Smooth muscle cell (in vitro differentiated cells): ENCODE data around the gene TMEM190. TPM values are rescaled to one million over a fixed set of nuclear protein-coding genes. Genes with fewer than 3 reads are reported as not detected.

Experiments
- DNase-seq: peaks from one replicate; lab custom pipeline; 2025; ENCODE audit not compliant: unreplicated experiment; lab: John Stamatoyannopoulos, UW
- H2AFZ ChIP-seq: fragments of 200-600 bp; sonication (generic); 2 replicates; pipeline ENCODE4 v1.6.0; 2016; ENCODE audit warnings: antibody characterized with exemption, low read depth, mild to moderate bottlenecking
- H3F3A ChIP-seq: fragments of 200-600 bp; sonication (generic); 2 replicates; pipeline ENCODE4 v1.6.0; 2017; ENCODE audit warnings: antibody characterized with exemption, low read depth
- H3K27ac ChIP-seq: fragments of 200-600 bp; sonication (generic); 2 replicates; pipeline ENCODE4 v1.5.1; 2016; ENCODE audit warnings: low read depth, mild to moderate bottlenecking
- H3K27me3 ChIP-seq: fragments of 200-600 bp; sonication (generic); 2 replicates; pipeline ENCODE4 v1.6.1; 2016; ENCODE audit warnings: low read depth, mild to moderate bottlenecking
- H3K36me3 ChIP-seq: fragments of 200-600 bp; sonication (generic); 2 replicates; pipeline ENCODE4 v1.5.1; 2016; ENCODE audit warnings: low read depth
- H3K4me1 ChIP-seq: fragments of 200-600 bp; sonication (generic); 2 replicates; pipeline ENCODE4 v1.5.1; 2016; ENCODE audit warnings: low read depth
- H3K4me2 ChIP-seq: fragments of 200-600 bp; sonication (generic); 2 replicates; pipeline ENCODE4 v1.6.0; 2016; ENCODE audit warnings: mild to moderate bottlenecking
- H3K4me3 ChIP-seq: fragments of 200-600 bp; sonication (generic); 2 replicates; pipeline ENCODE4 v1.5.1; 2016; ENCODE audit warnings: mild to moderate bottlenecking
- H3K79me2 ChIP-seq: fragments of 200-600 bp; sonication (generic); 2 replicates; pipeline ENCODE4 v1.6.0; 2016; ENCODE audit warnings: low read depth, mild to moderate bottlenecking
- H3K9ac ChIP-seq: fragments of 200-600 bp; sonication (generic); 2 replicates; pipeline ENCODE4 v1.6.0; 2016; ENCODE audit warnings: low read depth
- H3K9me3 ChIP-seq: fragments of 200-600 bp; sonication (generic); replicated peaks from 2 replicates; pipeline ENCODE4 v1.5.1; 2016; ENCODE audit warnings: low read depth
- H4K20me1 ChIP-seq: fragments of 200-600 bp; sonication (generic); 2 replicates; pipeline ENCODE4 v1.6.0; 2016; ENCODE audit warnings: low read depth
- CTCF ChIP-seq: fragments of 200-600 bp; sonication (generic); IDR thresholded peaks from 2 replicates; pipeline ENCODE4 v1.5.1; 2017; ENCODE audit warnings: borderline replicate concordance, mild to moderate bottlenecking, antibody characterized with exemption; ENCODE audit not compliant: insufficient read depth, poor library complexity, severe bottlenecking
- WGBS: methylation state at CpG from one replicate; pipeline ENCODE4 v1.1.7; 2016; ENCODE audit warnings: low lambda C conversion rate; 5-methylcytosine and 5-hydroxymethylcytosine counted together
- polyA plus RNA-seq: library from polyadenylated mRNA; unstranded; fragments of >200 nt; fragmentation: Nextera tagmentation; extraction: Ambion mirVana; gene quantifications from 2 replicates; pipeline ENCODE4 v1.2.1, GENCODE V29; 2016
- total RNA-seq: library from RNA; depleted of rRNA; stranded (reverse); fragments of >200 nt; gene quantifications from 2 replicates; pipeline ENCODE4 v1.2.3, GENCODE V29; 2014

Gene TMEM190
- total and polyA plus RNA-seq, 2 experiments from 2014 or later, result 8.2 TPM; not detected in 1

GRCh38 chr19:55382522-55383054 is 6.0 kb downstream of the TMEM190 start:
- Histone ChIP-seq H4K20me1 (peaks cover 18% of the 10 kb centered on the region), H3K4me2 (no peak overlapping the region), H3K4me3 (no peak overlapping the region), H3K79me2 (peaks cover 18% of the 10 kb centered on the region), H3K4me1 (peaks cover 33% of the 10 kb centered on the region), H3K9ac (no peak overlapping the region), H3K36me3 (no peaks in the 10 kb centered on the region), H3K9me3 (no peaks in the 10 kb centered on the region), H2AFZ (no peak overlapping the region), H3F3A (peaks cover 9% of the 10 kb centered on the region), H3K27ac (no peak overlapping the region), H3K27me3 (no peaks in the 10 kb centered on the region)
- no peak for TF ChIP-seq CTCF
- 98% methylated on average over 3 of the region's 3 CpGs for WGBS
- no peak for DNase-seq

GRCh38 chr19:55383279-55384130 is 6.9 kb downstream of the TMEM190 start:
- no peak for DNase-seq
- peaks cover 27% of the 10 kb centered on the region for H3K79me2 ChIP-seq
- H3K4me1 ChIP-seq, result peaks cover 33% of the 10 kb centered on the region
- 17% methylated on average over 21 of the region's 88 CpGs for WGBS
- no peaks in the 10 kb centered on the region for H3K9me3 ChIP-seq
- peak overlapping the region; percentile 85 for H3K4me3 ChIP-seq
- H3K9ac ChIP-seq, result no peak overlapping the region
- peaks cover 27% of the 10 kb centered on the region for H4K20me1 ChIP-seq
- H3F3A ChIP-seq, result peaks cover 9% of the 10 kb centered on the region
- H3K4me2 ChIP-seq, result peak overlapping the region; percentile 89
- no peak overlapping the region for H3K27ac ChIP-seq
- H3K36me3 ChIP-seq, result no peaks in the 10 kb centered on the region
- H3K27me3 ChIP-seq, result no peaks in the 10 kb centered on the region
- H2AFZ ChIP-seq, result no peak overlapping the region
- TF ChIP-seq CTCF, result no peak

- peaks cover 33% of the 10 kb centered on the region for H3K4me1 ChIP-seq
- 20% methylated on average over 62 of the region's 72 CpGs for WGBS
- H3K4me2 ChIP-seq, result peak within 1 kb of the TSS; percentile 89
- peaks cover 35% of the 10 kb centered on the region for H3K79me2 ChIP-seq
- peak within 1 kb of the TSS; percentile 85 for H3K4me3 ChIP-seq
- peak within 1 kb of the TSS; percentile 90 for H3K27ac ChIP-seq
- no peaks in the 10 kb centered on the region for H3K9me3 ChIP-seq
- no peak for DNase-seq
- TF ChIP-seq CTCF, result no peak
- no peaks in the 10 kb centered on the region for H3K36me3 ChIP-seq
- peaks cover 9% of the 10 kb centered on the region for H3F3A ChIP-seq
- H4K20me1 ChIP-seq, result peaks cover 36% of the 10 kb centered on the region
- no peaks in the 10 kb centered on the region for H3K27me3 ChIP-seq
- peak within 1 kb of the TSS; percentile 89 for H2AFZ ChIP-seq
- H3K9ac ChIP-seq, result peak within 1 kb of the TSS; percentile 92
Observed at GRCh38 chr19:55384131-55384919, 7.7 kb downstream of the TMEM190 start, which contains the start of gene TMEM238. Gene TMEM238 (minus strand): TSS chr19:55384292. CDS start chr19:55384259, 33 bp downstream.
